Measurements from ENCODE around the gene CXCR2.
"Not testable (repeated sequence)": the region's sequence is repeated elsewhere in the genome, so short reads cannot be mapped to it uniquely, and the experiment has no call there.

The CXCR2 gene

GRCh38 chr2:218152172-218152571, 26.3 kb downstream of the CXCR2 start:
- Mint-ChIP-seq H3K4me1 (ENCODE audit: low read depth) (no peaks in the 10 kb centered on the region), H3K27ac (no peak overlapping the region), H3K27me3 (no peaks in the 10 kb centered on the region), H3K36me3 (ENCODE audit: low read depth) (no peaks in the 10 kb centered on the region), H3K4me3 (no peak overlapping the region), H3K9me3 (no peaks in the 10 kb centered on the region)
- no peak for DNase-seq

GRCh38 chr2:218152777-218153176, 26.9 kb downstream of the CXCR2 start:
- no peaks in the 10 kb centered on the region for H3K27me3 Mint-ChIP-seq

GRCh38 chr2:218155953-218156479, 30.2 kb downstream of the CXCR2 start:
- no peaks in the 10 kb centered on the region for H3K36me3 Mint-ChIP-seq (ENCODE audit: low read depth)
- no peak overlapping the region for H3K27ac Mint-ChIP-seq
- H3K4me1 Mint-ChIP-seq (ENCODE audit: low read depth), result no peaks in the 10 kb centered on the region

More at GRCh38 chr2:218152777-218153176, 26.9 kb downstream of the CXCR2 start:
- H3K4me3 Mint-ChIP-seq, result no peak overlapping the region
- H3K36me3 Mint-ChIP-seq (ENCODE audit: low read depth), result no peaks in the 10 kb centered on the region
- H3K4me1 Mint-ChIP-seq (ENCODE audit: low read depth), result no peaks in the 10 kb centered on the region
- no peak for DNase-seq
- H3K9me3 Mint-ChIP-seq, result no peaks in the 10 kb centered on the region
- H3K27ac Mint-ChIP-seq, result no peak overlapping the region

GRCh38 chr2:218161644-218162043, 35.8 kb downstream of the CXCR2 start:
- Mint-ChIP-seq H3K4me1 (ENCODE audit: low read depth) (peaks cover 4% of the 10 kb centered on the region), H3K9me3 (no peaks in the 10 kb centered on the region), H3K4me3 (no peak overlapping the region), H3K27ac (no peak overlapping the region), H3K27me3 (peaks cover 2% of the 10 kb centered on the region), H3K36me3 (ENCODE audit: low read depth) (no peaks in the 10 kb centered on the region)
- no peak for DNase-seq

More at GRCh38 chr2:218155953-218156479, 30.2 kb downstream of the CXCR2 start:
- H3K4me3 Mint-ChIP-seq, result no peak overlapping the region
- H3K9me3 Mint-ChIP-seq, result no peaks in the 10 kb centered on the region
- no peak for DNase-seq
- H3K27me3 Mint-ChIP-seq, result peaks cover 2% of the 10 kb centered on the region

GRCh38 chr2:218162814-218163213, 37.0 kb downstream of the CXCR2 start:
- H3K27ac Mint-ChIP-seq, result no peak overlapping the region
- no peaks in the 10 kb centered on the region for H3K36me3 Mint-ChIP-seq (ENCODE audit: low read depth)
- H3K4me3 Mint-ChIP-seq, result no peak overlapping the region
- peaks cover 2% of the 10 kb centered on the region for H3K27me3 Mint-ChIP-seq
- peaks cover 16% of the 10 kb centered on the region for H3K4me1 Mint-ChIP-seq (ENCODE audit: low read depth)
- no peaks in the 10 kb centered on the region for H3K9me3 Mint-ChIP-seq
- no peak for DNase-seq

- Mint-ChIP-seq H3K36me3 (ENCODE audit: low read depth) (no peaks in the 10 kb centered on the region), H3K4me3 (no peak within 1 kb of the TSS), H3K27me3 (no peaks in the 10 kb centered on the region), H3K27ac (peak within 1 kb of the TSS; percentile 37), H3K4me1 (ENCODE audit: low read depth) (peaks cover 28% of the 10 kb centered on the region), H3K9me3 (no peaks in the 10 kb centered on the region)
- DNase-seq, result peak; percentile 35
Measured at GRCh38 chr2:218166791-218167190, 41.0 kb downstream of the CXCR2 start, which contains the start of gene CXCR1. Gene CXCR1 (minus strand): TSS chr2:218166962. CDS start chr2:218165211, 1,751 bp downstream.

- no peak overlapping the region for H3K4me3 Mint-ChIP-seq
- no peaks in the 10 kb centered on the region for H3K27me3 Mint-ChIP-seq
- peaks cover 28% of the 10 kb centered on the region for H3K4me1 Mint-ChIP-seq (ENCODE audit: low read depth)
- H3K9me3 Mint-ChIP-seq, result no peaks in the 10 kb centered on the region
- no peak for DNase-seq
- no peak overlapping the region for H3K27ac Mint-ChIP-seq
- H3K36me3 Mint-ChIP-seq (ENCODE audit: low read depth), result no peaks in the 10 kb centered on the region
Measured at GRCh38 chr2:218168016-218168415, 42.2 kb downstream of the CXCR2 start.

- Mint-ChIP-seq H3K9me3 (no peaks in the 10 kb centered on the region), H3K4me3 (no peak overlapping the region)
Measured at GRCh38 chr2:218168635-218169462, 43.0 kb downstream of the CXCR2 start.

GRCh38 chr2:218169757-218170546, 44.1 kb downstream of the CXCR2 start:
- H3K36me3 Mint-ChIP-seq (ENCODE audit: low read depth), result no peaks in the 10 kb centered on the region
- H3K27ac Mint-ChIP-seq, result no peak overlapping the region
- no peaks in the 10 kb centered on the region for H3K27me3 Mint-ChIP-seq
- no peaks in the 10 kb centered on the region for H3K9me3 Mint-ChIP-seq
- H3K4me3 Mint-ChIP-seq, result no peak overlapping the region
- peaks cover 28% of the 10 kb centered on the region for H3K4me1 Mint-ChIP-seq (ENCODE audit: low read depth)
- no peak for DNase-seq

More at GRCh38 chr2:218168635-218169462, 43.0 kb downstream of the CXCR2 start:
- Mint-ChIP-seq H3K27me3 (no peaks in the 10 kb centered on the region), H3K4me1 (ENCODE audit: low read depth) (peaks cover 28% of the 10 kb centered on the region), H3K27ac (no peak overlapping the region), H3K36me3 (ENCODE audit: low read depth) (no peaks in the 10 kb centered on the region)
- peak; percentile 69 for DNase-seq

- H3K4me3 Mint-ChIP-seq; DNase-seq; H3K27me3 Mint-ChIP-seq; H3K27ac Mint-ChIP-seq; H3K9me3 Mint-ChIP-seq; H3K36me3 Mint-ChIP-seq (ENCODE audit: low read depth): not testable (repeated sequence)
- H3K4me1 Mint-ChIP-seq (ENCODE audit: low read depth), result peaks cover 23% of the 10 kb centered on the region
Measured at GRCh38 chr2:218171744-218172143, 45.9 kb downstream of the CXCR2 start.

- Mint-ChIP-seq H3K4me3 (no peak overlapping the region), H3K9me3 (no peaks in the 10 kb centered on the region), H3K27me3 (no peaks in the 10 kb centered on the region), H3K36me3 (ENCODE audit: low read depth) (no peaks in the 10 kb centered on the region), H3K27ac (no peak overlapping the region), H3K4me1 (ENCODE audit: low read depth) (peaks cover 12% of the 10 kb centered on the region)
- no peak for DNase-seq
Measured at GRCh38 chr2:218172845-218173244, 47.0 kb downstream of the CXCR2 start.

- H3K27me3 Mint-ChIP-seq, result no peaks in the 10 kb centered on the region
Measured at GRCh38 chr2:218179782-218180181, 54.0 kb downstream of the CXCR2 start.

GRCh38 chr2:218180467-218181114, 54.8 kb downstream of the CXCR2 start:
- no peak for DNase-seq

More at GRCh38 chr2:218179782-218180181, 54.0 kb downstream of the CXCR2 start:
- H3K4me1 Mint-ChIP-seq (ENCODE audit: low read depth), result no peaks in the 10 kb centered on the region
- no peak overlapping the region for H3K4me3 Mint-ChIP-seq
- H3K9me3 Mint-ChIP-seq, result no peaks in the 10 kb centered on the region
- DNase-seq, result no peak
- no peak overlapping the region for H3K27ac Mint-ChIP-seq
- H3K36me3 Mint-ChIP-seq (ENCODE audit: low read depth), result no peaks in the 10 kb centered on the region

GRCh38 chr2:218184331-218184730, 58.5 kb downstream of the CXCR2 start:
- Mint-ChIP-seq H3K36me3 (ENCODE audit: low read depth) (no peaks in the 10 kb centered on the region), H3K4me1 (ENCODE audit: low read depth) (peaks cover 9% of the 10 kb centered on the region), H3K9me3 (no peaks in the 10 kb centered on the region), H3K4me3 (no peak overlapping the region), H3K27ac (no peak overlapping the region), H3K27me3 (no peaks in the 10 kb centered on the region)
- no peak for DNase-seq

More at GRCh38 chr2:218180467-218181114, 54.8 kb downstream of the CXCR2 start:
- Mint-ChIP-seq H3K4me1 (ENCODE audit: low read depth) (no peaks in the 10 kb centered on the region), H3K4me3 (no peak overlapping the region), H3K27me3 (no peaks in the 10 kb centered on the region), H3K27ac (no peak overlapping the region), H3K9me3 (no peaks in the 10 kb centered on the region), H3K36me3 (ENCODE audit: low read depth) (no peaks in the 10 kb centered on the region)
